Right kidney (tissue), 9 donors: Measurements from ENCODE around the gene UBL4A.

ENCODE experiments used
- DNase-seq: peaks from one replicate; pipeline ENCODE4 v3.0.0-alpha.2; 2016
- long read RNA-seq, 8 donors: transcript quantifications; one replicate each; lab custom pipeline, GENCODE V29; 2026

The UBL4A gene
- long read RNA-seq, donor 1, transcript UBL4A-202 (4 exons, 2,382 nt) = major isoform, 20 of 21 reads
- long read RNA-seq, donor 1, partial matches to known transcripts = 0 of 21 reads
- long read RNA-seq, donor 1, other reads (novel, unspliced or antisense) = 0 of 21 reads
- long read RNA-seq, donor 2, transcript UBL4A-202 (4 exons, 2,382 nt) = major isoform, 13 of 14 reads
- long read RNA-seq, donor 2, partial matches to known transcripts = 0 of 14 reads
- long read RNA-seq, donor 2, other reads (novel, unspliced or antisense) = 0 of 14 reads
- long read RNA-seq, donor 3, partial matches to known transcripts = 0 of 7 reads
- long read RNA-seq, donor 3, other reads (novel, unspliced or antisense) = 0 of 7 reads
- long read RNA-seq, donor 4, transcript UBL4A-202 (4 exons, 2,382 nt) = major isoform, 12 of 13 reads
- long read RNA-seq, donor 4, partial matches to known transcripts = 0 of 13 reads
- long read RNA-seq, donor 4, other reads (novel, unspliced or antisense) = 0 of 13 reads
- long read RNA-seq, donor 5, transcript UBL4A-202 (4 exons, 2,382 nt) = major isoform, 15 of 15 reads
- long read RNA-seq, donor 5, partial matches to known transcripts = 0 of 15 reads
- long read RNA-seq, donor 5, other reads (novel, unspliced or antisense) = 0 of 15 reads
- long read RNA-seq, donor 6, transcript UBL4A-202 (4 exons, 2,382 nt) = major isoform, 12 of 15 reads
- long read RNA-seq, donor 6, partial matches to known transcripts = 0 of 15 reads
- long read RNA-seq, donor 6, other reads (novel, unspliced or antisense) = 0 of 15 reads
- long read RNA-seq, donor 7, transcript UBL4A-202 (4 exons, 2,382 nt) = major isoform, 16 of 16 reads
- long read RNA-seq, donor 7, partial matches to known transcripts = 0 of 16 reads
- long read RNA-seq, donor 7, other reads (novel, unspliced or antisense) = 0 of 16 reads
- long read RNA-seq, donor 8, transcript UBL4A-202 (4 exons, 2,382 nt) = major isoform, 11 of 11 reads
- long read RNA-seq, donor 8, partial matches to known transcripts = 0 of 11 reads
- long read RNA-seq, donor 8, other reads (novel, unspliced or antisense) = 0 of 11 reads

DNA sequence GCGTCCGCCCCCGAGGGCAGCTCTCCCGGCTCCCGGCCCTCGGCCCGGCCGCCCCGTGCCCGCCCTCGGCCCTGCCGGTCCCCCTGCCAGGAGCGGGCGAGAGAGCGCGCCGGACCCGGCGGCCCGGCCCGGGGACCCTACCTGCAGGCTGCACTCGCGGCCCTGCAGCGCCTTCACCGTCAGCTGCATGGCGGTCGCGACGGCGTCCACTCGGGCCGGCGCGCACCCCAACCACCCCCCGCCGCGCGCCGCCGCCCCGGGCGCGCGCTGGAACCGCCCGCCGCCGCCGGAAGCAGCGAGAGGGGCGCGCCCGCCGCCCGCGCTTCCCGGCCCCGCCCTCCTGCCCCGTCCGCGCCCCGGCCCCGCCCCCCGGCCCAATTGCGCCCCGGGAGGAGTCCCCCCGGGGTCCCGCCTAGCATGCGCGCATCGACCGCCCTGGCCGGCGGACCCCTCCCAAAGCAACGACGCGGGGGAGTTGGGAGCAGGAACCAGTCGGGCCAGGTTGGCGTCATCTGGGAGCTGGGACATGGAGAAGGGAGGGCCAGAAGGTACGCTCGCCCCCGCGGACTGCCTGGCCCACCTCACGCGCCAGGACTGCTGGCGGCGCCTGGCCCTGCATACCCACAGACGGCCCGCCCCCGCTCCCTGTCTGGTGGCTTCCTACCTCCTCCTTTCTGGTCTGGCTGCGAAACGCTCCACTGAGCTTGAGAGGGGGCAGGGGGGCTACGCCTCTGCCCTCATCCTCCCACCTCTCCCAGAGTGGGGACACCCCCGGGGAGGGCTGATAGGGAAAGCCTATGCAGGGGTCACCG lies at the start of gene UBL4A:
UBL4A (minus strand) TSS at position 220 of the 812 bp plus-strand sequence; CDS start at position 189, 31 bp downstream.
- peak; percentile 66 for DNase-seq

DNA sequence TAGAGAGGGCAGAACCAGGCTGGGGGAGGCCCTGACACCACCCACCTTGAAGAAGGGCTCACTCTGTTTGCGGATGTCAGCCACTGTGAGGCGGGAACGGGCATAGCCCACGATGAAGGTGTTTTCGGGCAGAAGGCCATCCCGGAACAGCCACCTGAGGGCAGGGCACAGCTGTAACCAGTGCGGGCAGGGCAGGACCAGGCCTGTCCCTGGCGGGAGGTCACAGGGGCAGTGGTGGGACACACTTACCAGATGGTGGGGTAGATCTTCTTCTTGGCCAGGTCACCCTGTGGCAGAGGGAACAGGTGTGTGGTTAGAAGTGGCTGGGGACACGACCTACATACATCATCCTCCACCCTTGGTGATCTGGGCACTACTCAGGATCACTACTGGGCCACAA lies 49.5 kb upstream of the UBL4A start:
- no peak for DNase-seq

DNA sequence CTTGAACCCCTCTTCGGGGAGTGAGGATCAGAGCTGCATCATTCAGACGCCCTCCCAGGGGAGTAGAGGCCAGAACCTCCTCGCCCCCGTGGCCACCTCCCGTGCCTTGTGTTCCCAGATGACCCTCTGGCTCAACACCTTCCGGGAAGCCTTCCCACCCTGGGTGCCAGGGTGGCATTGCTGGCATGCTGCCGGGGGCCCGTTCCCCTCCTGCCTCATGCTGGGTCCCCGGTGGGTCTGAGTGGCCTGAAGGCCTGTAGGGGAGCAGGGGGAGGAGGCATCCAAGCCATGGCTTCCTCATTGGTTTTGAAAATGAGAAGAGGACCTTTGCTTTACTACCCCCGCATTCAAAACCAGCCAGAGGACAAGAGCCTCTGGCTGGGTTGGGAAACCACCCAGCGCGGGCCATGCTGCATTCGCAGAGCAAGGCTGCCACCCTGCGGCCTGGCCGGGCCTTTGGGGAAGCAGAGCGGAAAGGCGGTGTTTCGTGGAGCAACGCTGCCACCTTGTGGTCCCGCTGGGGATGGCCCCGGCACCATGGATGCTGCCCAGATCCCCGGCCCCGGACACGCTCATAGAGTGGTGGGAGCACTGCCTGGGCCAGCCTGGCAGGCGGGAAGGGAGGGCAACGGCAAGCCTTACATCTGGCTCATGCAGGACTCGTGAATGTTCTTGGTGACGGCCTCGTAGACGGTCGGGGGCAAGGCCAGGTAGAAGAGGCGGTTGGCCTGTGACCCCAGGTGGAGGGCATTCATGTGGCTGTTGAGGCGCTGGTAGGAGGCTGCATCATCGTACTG lies 48.3 kb upstream of the UBL4A start:
- peak; percentile 60 for DNase-seq

DNA sequence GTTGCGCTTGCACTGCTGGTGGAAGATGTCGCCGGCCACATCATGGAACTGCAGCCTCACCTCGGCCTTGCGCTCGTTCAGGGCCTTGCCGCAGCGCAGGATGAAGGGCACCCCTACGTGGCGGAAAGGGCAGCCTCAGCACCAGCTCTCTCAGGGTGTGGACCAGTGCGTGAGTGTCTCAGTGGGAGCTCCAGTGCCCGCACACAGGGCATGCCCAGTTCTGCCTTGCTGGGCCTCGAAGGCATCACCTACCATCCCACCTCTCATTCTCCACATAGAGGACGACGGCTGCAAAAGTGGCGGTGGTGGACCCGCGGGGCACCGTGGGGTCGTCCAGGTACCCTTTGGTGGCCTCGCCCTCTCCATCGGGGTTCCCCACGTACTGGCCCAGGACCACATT lies 46.3 kb upstream of the UBL4A start:
- DNase-seq = no peak

DNA sequence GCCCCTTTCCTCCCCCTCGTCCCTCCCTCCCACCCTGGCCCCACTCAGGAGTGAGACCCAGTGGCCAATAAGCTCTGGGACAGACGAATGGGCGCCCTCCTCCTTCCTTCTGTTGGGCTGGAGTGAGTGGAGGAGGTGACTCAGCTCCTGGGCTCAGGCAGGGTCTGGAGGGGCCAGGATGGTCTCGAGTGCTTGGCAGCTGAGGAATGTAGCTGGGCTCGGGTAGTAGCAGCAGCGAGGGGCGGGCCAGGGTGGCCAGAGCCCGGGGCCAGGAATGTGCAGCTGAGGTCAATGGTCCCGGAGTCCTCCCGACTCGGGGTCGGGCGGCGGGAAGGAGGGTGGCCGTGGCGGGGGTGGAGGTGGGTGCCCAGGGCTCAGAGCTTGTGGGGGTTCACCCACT lies 45.2 kb upstream of the UBL4A start:
- DNase-seq = no peak

DNA sequence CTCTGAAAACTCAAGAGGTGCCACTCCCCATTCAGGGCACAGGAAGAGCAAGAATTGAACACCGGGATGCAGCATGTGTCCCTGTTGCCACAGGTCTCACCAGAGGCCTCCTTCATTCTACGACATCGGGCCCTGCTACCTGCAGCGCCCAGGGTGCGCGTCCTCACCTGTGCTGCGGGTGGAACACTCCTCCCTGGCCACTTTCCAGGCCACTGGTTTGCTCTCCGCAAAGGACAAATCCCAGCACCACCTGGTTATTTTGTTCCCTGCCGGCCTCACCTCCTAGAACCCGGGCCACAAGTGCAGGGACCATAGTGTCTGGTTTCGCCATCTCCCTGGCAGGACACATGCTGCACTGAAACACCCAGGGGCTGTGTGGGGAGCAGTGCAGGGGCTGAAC lies 43.9 kb upstream of the UBL4A start:
- no peak for DNase-seq

DNA sequence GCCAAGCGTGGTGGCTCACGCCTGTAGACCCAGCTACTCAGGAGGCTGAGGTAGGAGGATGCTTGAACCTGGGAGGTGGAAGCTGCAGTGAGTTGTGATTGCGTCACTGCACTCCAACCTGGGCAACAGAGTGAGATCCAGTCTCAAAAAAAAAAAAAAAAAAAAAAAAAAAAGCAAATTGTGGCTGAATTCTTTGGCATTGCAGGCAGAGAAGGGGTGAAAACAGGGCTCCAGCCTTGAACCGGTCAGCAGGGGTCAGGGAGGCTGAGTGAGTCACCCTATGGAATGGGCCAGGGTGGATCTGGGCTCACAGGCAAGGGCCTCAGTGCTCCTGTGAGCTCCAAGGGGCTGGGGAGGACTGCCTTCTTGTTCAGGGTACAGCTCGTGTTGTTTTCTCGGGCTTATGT lies 42.8 kb upstream of the UBL4A start:
- no peak for DNase-seq

GRCh38 chrX:154526901-154527675 lies 40.7 kb upstream of the UBL4A start:
- peak; percentile 79 for DNase-seq

GRCh38 chrX:154525606-154526490 lies 39.4 kb upstream of the UBL4A start:
- DNase-seq = no peak

- DNase-seq = no peak
Measured at GRCh38 chrX:154519389-154519788, 33.0 kb upstream of the UBL4A start.

DNA sequence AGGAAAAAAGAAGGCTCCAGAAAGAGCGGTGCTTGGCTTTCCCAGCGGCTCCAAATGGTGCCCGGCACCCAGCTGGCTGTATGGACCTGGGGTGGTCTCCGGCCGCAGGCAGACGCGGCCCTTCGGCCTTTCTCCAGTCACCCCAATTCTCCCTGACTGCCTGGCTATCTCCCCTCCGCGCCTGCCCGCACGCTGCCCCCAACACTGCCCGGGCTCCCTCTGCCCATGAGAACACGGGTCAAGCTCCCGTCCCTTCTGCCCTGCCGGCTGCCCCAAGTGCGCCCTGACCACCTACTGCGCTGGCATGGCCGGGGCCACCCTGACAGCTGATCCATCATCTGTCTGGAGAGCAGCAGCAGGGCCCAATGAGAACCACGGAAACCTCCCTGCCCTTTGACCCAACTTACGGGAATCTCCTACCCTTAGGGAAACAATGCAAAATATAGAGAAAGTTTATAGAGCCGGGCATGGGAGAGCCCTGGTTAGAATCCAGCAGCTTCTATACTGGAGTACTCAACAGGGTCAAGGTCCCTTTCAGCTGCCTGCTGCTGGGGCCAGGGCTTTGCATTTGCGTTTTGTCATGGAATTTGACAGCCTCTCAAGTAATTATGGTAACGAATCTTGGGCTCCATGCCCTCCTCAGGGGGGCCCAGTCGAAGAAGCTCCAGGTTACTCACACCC lies 30.8 kb upstream of the UBL4A start:
- peak; percentile 67 for DNase-seq

GRCh38 chrX:154516656-154517100 lies 30.3 kb upstream of the UBL4A start:
- no peak for DNase-seq

GRCh38 chrX:154515966-154516655 lies 29.7 kb upstream of the UBL4A start, which contains the start of gene FAM3A:
TSS of gene FAM3A (minus strand) at chrX:154516232. CDS start at chrX:154515772, 460 bp downstream.
- peak; percentile 83 for DNase-seq

DNA sequence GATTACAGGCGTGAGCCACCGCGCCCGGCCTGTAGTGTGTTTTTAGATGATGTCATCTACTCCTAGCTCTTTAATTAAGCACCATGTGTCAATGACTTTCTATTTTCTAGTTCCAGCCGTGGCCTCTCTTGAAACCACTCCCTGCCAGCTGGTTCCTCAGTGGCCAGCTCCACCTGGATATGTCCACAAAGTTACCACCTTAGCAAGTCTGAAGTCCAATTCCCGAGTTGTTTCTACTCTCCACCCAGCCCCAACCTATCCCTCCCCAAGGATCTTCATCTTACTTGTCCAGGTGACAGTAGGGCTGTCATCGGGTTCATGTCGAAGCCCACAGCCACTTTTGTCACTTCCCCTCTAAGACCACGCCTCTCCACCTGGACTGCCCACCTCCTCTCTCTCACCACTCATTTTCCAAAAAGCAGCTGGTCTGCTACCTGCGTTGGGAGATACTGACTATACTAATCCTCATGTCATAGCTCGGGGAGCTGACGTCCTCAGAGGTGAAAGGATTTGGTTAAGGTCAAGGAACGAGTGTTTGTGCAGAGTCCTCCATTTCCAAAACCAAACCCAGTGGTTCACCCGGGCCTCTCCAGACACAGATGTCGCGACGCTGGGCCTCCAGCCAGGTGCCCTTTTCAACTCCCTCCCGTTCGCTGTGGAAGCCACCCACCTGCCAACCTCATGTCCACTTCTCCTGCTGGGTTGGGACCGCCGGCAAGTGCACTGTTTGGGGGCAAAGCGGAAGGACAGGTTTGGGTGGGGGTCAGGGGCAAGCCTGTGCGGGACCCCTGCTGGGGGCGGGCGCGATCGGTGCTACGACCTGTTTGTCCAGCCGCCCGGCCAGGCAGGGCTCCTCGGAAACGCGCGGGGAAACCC lies 28.9 kb upstream of the UBL4A start:
- DNase-seq = peak; percentile 25

DNA sequence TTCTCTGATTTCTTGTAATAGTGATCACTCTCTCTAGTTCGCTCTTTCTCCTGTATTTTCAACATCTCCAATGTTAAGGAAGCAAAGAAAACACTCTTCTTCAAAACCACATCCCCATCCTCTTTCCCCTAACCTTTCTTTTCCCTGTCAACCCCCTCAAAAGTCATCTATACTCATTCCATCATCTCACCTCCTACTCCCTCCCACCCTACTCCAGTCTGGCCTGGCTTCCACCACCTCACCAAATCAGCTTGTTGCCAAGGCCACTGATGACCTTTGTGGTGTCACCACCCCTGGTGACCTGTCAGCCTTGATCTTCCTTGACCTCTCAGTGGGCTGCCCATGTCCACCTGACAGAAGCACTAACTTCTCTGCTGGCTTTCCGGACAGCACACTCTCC lies 27.3 kb upstream of the UBL4A start:
- no peak for DNase-seq

- DNase-seq = no peak
Measured at GRCh38 chrX:154512879-154513553, 26.6 kb upstream of the UBL4A start.
